GM23338 (cell line): Measurements from ENCODE around the gene EFCAB6. TPM values are rescaled to one million over a fixed set of nuclear protein-coding genes. Genes with fewer than 3 reads are reported as not detected.

ENCODE experiments used
- ATAC-seq: fragments of 200-7000 bp; cut with Tn5 transposase; 3 replicates; pipeline ENCODE4 v1.9.1; 2020
- DNase-seq: peaks from one replicate; pipeline ENCODE4 v3.0.0-alpha.2; 2015; ENCODE audit warnings: low spot score
- H2AFZ ChIP-seq: fragments of 200-600 bp; sonication (generic); 2 replicates; pipeline ENCODE4 v1.8.0; 2016; ENCODE audit warnings: antibody characterized with exemption, mild to moderate bottlenecking, moderate library complexity
- H3F3A ChIP-seq: fragments of 200-600 bp; sonication (generic); replicated peaks from 2 replicates; pipeline ENCODE4 v1.8.0; 2017; ENCODE audit warnings: antibody characterized with exemption, mixed run types, low read depth
- H3K27ac ChIP-seq: fragments of 200-600 bp; sonication (generic); 2 replicates; pipeline ENCODE4 v1.6.1; 2016; ENCODE audit warnings: low read depth
- H3K27me3 ChIP-seq: fragments of 200-600 bp; sonication (generic); 2 replicates; pipeline ENCODE4 v1.8.0; 2016; ENCODE audit warnings: mild to moderate bottlenecking, mixed run types, moderate library complexity; ENCODE audit not compliant: insufficient read depth
- H3K36me3 ChIP-seq: fragments of 200-600 bp; sonication (generic); 2 replicates; pipeline ENCODE4 v1.8.0; 2016; ENCODE audit warnings: mild to moderate bottlenecking; ENCODE audit not compliant: insufficient read depth
- H3K4me1 ChIP-seq: fragments of 200-600 bp; sonication (generic); 2 replicates; pipeline ENCODE4 v1.8.0; 2016; ENCODE audit warnings: mild to moderate bottlenecking, moderate library complexity; ENCODE audit not compliant: insufficient read depth
- H3K4me2 ChIP-seq: fragments of 200-600 bp; sonication (generic); 2 replicates; pipeline ENCODE4 v1.7.1; 2017; ENCODE audit warnings: mixed run types
- H3K4me3 ChIP-seq: fragments of 200-600 bp; sonication (generic); 2 replicates; pipeline ENCODE4 v1.6.1; 2016; ENCODE audit warnings: mixed run types
- H3K79me2 ChIP-seq: fragments of 200-600 bp; sonication (generic); replicated peaks from 2 replicates; pipeline ENCODE4 v1.8.0; 2017; ENCODE audit warnings: mild to moderate bottlenecking; ENCODE audit not compliant: insufficient read depth
- H3K9me2 ChIP-seq: fragments of 200-600 bp; sonication (generic); 2 replicates; pipeline ENCODE4 v1.8.0; 2017; ENCODE audit not compliant: insufficient read depth
- H4K20me1 ChIP-seq: fragments of 200-600 bp; sonication (generic); replicated peaks from 2 replicates; pipeline ENCODE4 v1.8.0; 2017; ENCODE audit warnings: mild to moderate bottlenecking; ENCODE audit not compliant: insufficient read depth
- H3K27ac Mint-ChIP-seq: 2 replicates; pipeline ENCODE4 v1.8.0; 2020; ENCODE audit warnings: inconsistent platforms, mild to moderate bottlenecking, moderate library complexity, mixed read lengths
- H3K27me3 Mint-ChIP-seq: 3 replicates; pipeline ENCODE4 v1.8.0; 2022; ENCODE audit warnings: low read depth, mild to moderate bottlenecking, moderate library complexity, mixed read lengths, inconsistent platforms; ENCODE audit not compliant: insufficient read depth, poor library complexity
- H3K36me3 Mint-ChIP-seq: 3 replicates; pipeline ENCODE4 v1.8.0; 2021; ENCODE audit warnings: low read depth, mild to moderate bottlenecking, inconsistent platforms, moderate library complexity, mixed read lengths
- H3K4me1 Mint-ChIP-seq: 3 replicates; pipeline ENCODE4 v1.8.0; 2020; ENCODE audit warnings: mild to moderate bottlenecking, inconsistent platforms, mixed read lengths
- H3K4me3 Mint-ChIP-seq: 3 replicates; pipeline ENCODE4 v1.8.0; 2021; ENCODE audit warnings: moderate library complexity, mild to moderate bottlenecking, inconsistent platforms, mixed read lengths
- H3K9me3 Mint-ChIP-seq: 3 replicates; pipeline ENCODE4 v1.8.0; 2020; ENCODE audit warnings: moderate library complexity, mild to moderate bottlenecking, inconsistent platforms, mixed read lengths
- CREB1 ChIP-seq: fragments of 250-450 bp; sonication (Bioruptor Pico); IDR thresholded peaks from 2 replicates; pipeline ENCODE4 v1.5.0; 2020; ENCODE audit warnings: low read depth, mild to moderate bottlenecking, moderate library complexity
- EZH2phosphoT487 ChIP-seq: fragments of 200-600 bp; sonication (generic); IDR thresholded peaks from one replicate; pipeline ENCODE4 v1.8.1; 2018; ENCODE audit warnings: antibody characterized with exemption; ENCODE audit not compliant: unreplicated experiment
- NANOG ChIP-seq: IDR thresholded peaks from 2 replicates; pipeline ENCODE4 v1.6.1; 2016; ENCODE audit warnings: antibody characterized with exemption, borderline replicate concordance
- STAT1 ChIP-seq: IDR thresholded peaks from one replicate; pipeline ENCODE4 v1.6.1; 2016; ENCODE audit warnings: antibody characterized with exemption; ENCODE audit not compliant: unreplicated experiment
- ZNF331 ChIP-seq: fragments of 250-450 bp; sonication (Bioruptor Pico); IDR thresholded peaks from 2 replicates; pipeline ENCODE4 v1.5.0; 2020; ENCODE audit warnings: low read depth, mild to moderate bottlenecking, moderate library complexity
- polyA plus RNA-seq: library from polyadenylated mRNA; unstranded; fragments of >200 nt; fragmentation: Nextera tagmentation; extraction: Ambion mirVana; gene quantifications from 2 replicates; pipeline ENCODE4 v1.2.1, GENCODE V29; 2016
- total RNA-seq: library from RNA; depleted of rRNA; stranded (reverse); fragments of >200 nt; shearing (Covaris generic); gene quantifications from 2 replicates; pipeline ENCODE4 v1.2.3, GENCODE V29; 2014
- TF ChIP-seq, protein P1 (sequence below): IDR thresholded peaks from one replicate; pipeline ENCODE4 v1.6.1; 2018; ENCODE audit warnings: antibody characterized with exemption; ENCODE audit not compliant: unreplicated experiment
- TF ChIP-seq, protein P2 (sequence below): IDR thresholded peaks from 2 replicates; pipeline ENCODE4 v1.6.1; 2016; ENCODE audit warnings: antibody characterized with exemption
- TF ChIP-seq, protein P3 (sequence below), 2 experiments: fragments of 200-600 bp in 1 of 2; sonication (generic) in 1 of 2; conservative IDR thresholded peaks; 2 replicates each; pipeline versions ENCODE4 v1.5.1 to v1.6.1; 2016 to 2017; ENCODE audit warnings: antibody characterized with exemption in 2 of 2, low read depth in 2 of 2, mild to moderate bottlenecking in 2 of 2, moderate library complexity in 1 of 2
- TF ChIP-seq, protein P4 (sequence below): fragments of 250-450 bp; sonication (Bioruptor Pico); IDR thresholded peaks from 2 replicates; pipeline ENCODE4 v1.5.0; 2020; ENCODE audit warnings: mild to moderate bottlenecking, moderate library complexity

The EFCAB6 gene
- total and polyA plus RNA-seq, 2 experiments from 2014 or later, result 1.1 to 1.8 TPM

DNA sequence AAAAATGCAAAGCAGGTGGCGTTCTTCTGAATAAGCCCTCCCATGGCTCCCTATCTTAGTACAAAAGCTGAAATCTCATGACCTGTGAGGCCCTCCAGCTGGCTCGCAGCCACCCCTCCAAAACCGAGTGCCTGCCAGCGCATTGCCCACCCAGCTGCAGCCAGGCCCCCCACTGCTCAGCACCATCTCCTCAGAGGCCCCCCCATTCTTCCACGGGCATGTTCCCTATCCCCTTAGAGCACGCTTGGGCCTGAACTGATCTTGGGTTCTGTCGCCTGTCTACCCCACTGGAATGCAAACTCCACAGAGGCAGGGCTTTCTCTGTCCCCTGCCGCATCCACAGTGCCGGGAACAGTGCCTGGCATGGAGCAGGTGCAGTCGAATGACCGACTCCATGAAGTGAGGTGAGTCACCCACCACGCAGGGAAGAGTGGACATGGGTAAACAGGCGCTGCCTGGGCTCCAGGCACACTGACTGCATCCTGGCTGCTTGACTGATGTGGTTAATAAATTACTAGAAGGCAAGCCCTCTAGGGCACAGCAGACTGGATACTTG is 11.3 kb upstream of the EFCAB6 start (continued):
- TF ChIP-seq, protein P1, sequence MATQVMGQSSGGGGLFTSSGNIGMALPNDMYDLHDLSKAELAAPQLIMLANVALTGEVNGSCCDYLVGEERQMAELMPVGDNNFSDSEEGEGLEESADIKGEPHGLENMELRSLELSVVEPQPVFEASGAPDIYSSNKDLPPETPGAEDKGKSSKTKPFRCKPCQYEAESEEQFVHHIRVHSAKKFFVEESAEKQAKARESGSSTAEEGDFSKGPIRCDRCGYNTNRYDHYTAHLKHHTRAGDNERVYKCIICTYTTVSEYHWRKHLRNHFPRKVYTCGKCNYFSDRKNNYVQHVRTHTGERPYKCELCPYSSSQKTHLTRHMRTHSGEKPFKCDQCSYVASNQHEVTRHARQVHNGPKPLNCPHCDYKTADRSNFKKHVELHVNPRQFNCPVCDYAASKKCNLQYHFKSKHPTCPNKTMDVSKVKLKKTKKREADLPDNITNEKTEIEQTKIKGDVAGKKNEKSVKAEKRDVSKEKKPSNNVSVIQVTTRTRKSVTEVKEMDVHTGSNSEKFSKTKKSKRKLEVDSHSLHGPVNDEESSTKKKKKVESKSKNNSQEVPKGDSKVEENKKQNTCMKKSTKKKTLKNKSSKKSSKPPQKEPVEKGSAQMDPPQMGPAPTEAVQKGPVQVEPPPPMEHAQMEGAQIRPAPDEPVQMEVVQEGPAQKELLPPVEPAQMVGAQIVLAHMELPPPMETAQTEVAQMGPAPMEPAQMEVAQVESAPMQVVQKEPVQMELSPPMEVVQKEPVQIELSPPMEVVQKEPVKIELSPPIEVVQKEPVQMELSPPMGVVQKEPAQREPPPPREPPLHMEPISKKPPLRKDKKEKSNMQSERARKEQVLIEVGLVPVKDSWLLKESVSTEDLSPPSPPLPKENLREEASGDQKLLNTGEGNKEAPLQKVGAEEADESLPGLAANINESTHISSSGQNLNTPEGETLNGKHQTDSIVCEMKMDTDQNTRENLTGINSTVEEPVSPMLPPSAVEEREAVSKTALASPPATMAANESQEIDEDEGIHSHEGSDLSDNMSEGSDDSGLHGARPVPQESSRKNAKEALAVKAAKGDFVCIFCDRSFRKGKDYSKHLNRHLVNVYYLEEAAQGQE, result no peak
- TF ChIP-seq ZNF331, result no peak
- TF ChIP-seq CREB1 (CRISPR knock-in tag), result no peak
- TF ChIP-seq, protein P2, sequence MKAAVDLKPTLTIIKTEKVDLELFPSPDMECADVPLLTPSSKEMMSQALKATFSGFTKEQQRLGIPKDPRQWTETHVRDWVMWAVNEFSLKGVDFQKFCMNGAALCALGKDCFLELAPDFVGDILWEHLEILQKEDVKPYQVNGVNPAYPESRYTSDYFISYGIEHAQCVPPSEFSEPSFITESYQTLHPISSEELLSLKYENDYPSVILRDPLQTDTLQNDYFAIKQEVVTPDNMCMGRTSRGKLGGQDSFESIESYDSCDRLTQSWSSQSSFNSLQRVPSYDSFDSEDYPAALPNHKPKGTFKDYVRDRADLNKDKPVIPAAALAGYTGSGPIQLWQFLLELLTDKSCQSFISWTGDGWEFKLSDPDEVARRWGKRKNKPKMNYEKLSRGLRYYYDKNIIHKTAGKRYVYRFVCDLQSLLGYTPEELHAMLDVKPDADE, result no peak
- no peak for TF ChIP-seq NANOG

DNA sequence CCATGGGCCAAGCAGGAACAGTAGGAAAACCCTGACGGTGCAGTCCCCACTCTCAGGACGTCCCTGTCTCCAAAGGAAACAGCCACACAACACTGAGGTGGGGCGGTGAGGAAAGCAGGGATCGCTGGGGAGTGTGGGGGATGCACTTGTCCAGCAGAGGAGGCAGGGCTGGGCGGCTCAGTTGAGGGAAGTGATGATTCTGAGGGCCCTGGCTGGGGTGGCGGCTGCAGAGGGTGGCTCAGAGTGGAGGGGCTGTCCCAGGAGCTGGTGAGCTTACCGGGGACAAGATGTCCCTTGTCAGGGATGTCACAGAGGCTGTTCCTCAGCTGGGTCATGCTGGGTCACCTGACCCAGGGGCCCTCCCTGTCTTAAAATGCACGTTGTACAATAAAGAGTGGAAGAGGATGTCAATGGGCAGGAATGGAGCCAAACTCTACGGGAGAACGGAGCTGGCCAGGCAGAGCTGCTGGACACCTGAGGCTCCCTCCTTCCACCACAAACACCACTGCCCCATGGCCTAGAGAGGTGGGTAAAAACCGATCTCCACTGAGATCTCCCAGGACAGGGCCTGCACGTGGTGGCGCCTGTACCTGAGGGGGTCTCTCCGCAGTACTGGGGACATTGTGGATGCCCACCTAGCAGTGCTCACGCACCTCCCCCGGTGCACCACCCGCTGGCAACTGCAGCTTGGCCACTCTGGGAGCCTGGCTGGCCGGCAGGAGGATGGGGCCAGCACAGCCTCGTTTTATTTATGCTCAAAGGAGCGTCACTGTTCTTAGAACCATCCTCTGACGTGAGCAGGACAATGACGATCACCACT is 9.7 kb upstream of the EFCAB6 start:
- DNase-seq, result no peak
- H3K4me3 ChIP-seq, result no peak overlapping the region
- TF ChIP-seq, protein P2, result no peak
- TF ChIP-seq, protein P3, sequence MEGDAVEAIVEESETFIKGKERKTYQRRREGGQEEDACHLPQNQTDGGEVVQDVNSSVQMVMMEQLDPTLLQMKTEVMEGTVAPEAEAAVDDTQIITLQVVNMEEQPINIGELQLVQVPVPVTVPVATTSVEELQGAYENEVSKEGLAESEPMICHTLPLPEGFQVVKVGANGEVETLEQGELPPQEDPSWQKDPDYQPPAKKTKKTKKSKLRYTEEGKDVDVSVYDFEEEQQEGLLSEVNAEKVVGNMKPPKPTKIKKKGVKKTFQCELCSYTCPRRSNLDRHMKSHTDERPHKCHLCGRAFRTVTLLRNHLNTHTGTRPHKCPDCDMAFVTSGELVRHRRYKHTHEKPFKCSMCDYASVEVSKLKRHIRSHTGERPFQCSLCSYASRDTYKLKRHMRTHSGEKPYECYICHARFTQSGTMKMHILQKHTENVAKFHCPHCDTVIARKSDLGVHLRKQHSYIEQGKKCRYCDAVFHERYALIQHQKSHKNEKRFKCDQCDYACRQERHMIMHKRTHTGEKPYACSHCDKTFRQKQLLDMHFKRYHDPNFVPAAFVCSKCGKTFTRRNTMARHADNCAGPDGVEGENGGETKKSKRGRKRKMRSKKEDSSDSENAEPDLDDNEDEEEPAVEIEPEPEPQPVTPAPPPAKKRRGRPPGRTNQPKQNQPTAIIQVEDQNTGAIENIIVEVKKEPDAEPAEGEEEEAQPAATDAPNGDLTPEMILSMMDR (conservative IDR thresholded peaks at IDR 0.05; ENCODE audit: low read depth in 2 of 2), result no peak
- TF ChIP-seq, protein P4, sequence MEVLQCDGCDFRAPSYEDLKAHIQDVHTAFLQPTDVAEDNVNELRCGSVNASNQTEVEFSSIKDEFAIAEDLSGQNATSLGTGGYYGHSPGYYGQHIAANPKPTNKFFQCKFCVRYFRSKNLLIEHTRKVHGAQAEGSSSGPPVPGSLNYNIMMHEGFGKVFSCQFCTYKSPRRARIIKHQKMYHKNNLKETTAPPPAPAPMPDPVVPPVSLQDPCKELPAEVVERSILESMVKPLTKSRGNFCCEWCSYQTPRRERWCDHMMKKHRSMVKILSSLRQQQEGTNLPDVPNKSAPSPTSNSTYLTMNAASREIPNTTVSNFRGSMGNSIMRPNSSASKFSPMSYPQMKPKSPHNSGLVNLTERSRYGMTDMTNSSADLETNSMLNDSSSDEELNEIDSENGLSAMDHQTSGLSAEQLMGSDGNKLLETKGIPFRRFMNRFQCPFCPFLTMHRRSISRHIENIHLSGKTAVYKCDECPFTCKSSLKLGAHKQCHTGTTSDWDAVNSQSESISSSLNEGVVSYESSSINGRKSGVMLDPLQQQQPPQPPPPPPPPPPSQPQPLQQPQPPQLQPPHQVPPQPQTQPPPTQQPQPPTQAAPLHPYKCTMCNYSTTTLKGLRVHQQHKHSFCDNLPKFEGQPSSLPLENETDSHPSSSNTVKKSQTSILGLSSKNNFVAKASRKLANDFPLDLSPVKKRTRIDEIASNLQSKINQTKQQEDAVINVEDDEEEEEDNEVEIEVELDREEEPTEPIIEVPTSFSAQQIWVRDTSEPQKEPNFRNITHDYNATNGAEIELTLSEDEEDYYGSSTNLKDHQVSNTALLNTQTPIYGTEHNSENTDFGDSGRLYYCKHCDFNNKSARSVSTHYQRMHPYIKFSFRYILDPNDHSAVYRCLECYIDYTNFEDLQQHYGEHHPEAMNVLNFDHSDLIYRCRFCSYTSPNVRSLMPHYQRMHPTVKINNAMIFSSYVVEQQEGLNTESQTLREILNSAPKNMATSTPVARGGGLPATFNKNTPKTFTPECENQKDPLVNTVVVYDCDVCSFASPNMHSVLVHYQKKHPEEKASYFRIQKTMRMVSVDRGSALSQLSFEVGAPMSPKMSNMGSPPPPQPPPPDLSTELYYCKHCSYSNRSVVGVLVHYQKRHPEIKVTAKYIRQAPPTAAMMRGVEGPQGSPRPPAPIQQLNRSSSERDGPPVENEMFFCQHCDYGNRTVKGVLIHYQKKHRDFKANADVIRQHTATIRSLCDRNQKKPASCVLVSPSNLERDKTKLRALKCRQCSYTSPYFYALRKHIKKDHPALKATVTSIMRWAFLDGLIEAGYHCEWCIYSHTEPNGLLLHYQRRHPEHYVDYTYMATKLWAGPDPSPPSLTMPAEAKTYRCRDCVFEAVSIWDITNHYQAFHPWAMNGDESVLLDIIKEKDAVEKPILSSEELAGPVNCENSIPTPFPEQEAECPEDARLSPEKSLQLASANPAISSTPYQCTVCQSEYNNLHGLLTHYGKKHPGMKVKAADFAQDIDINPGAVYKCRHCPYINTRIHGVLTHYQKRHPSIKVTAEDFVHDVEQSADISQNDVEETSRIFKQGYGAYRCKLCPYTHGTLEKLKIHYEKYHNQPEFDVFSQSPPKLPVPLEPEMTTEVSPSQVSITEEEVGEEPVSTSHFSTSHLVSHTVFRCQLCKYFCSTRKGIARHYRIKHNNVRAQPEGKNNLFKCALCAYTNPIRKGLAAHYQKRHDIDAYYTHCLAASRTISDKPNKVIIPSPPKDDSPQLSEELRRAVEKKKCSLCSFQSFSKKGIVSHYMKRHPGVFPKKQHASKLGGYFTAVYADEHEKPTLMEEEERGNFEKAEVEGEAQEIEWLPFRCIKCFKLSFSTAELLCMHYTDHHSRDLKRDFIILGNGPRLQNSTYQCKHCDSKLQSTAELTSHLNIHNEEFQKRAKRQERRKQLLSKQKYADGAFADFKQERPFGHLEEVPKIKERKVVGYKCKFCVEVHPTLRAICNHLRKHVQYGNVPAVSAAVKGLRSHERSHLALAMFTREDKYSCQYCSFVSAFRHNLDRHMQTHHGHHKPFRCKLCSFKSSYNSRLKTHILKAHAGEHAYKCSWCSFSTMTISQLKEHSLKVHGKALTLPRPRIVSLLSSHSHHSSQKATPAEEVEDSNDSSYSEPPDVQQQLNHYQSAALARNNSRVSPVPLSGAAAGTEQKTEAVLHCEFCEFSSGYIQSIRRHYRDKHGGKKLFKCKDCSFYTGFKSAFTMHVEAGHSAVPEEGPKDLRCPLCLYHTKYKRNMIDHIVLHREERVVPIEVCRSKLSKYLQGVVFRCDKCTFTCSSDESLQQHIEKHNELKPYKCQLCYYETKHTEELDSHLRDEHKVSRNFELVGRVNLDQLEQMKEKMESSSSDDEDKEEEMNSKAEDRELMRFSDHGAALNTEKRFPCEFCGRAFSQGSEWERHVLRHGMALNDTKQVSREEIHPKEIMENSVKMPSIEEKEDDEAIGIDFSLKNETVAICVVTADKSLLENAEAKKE (CRISPR knock-in tag), result no peak
- TF ChIP-seq EZH2phosphoT487, result no peak
- no peak for TF ChIP-seq STAT1
- no peak for TF ChIP-seq CREB1 (CRISPR knock-in tag)

More for the DNA sequence above, 9.7 kb upstream of the EFCAB6 start:
- Mint-ChIP-seq H3K4me3 (no peak overlapping the region), H3K27me3 (peaks cover 16% of the 10 kb centered on the region), H3K4me1 (peaks cover 62% of the 10 kb centered on the region), H3K27ac (peak overlapping the region; percentile 28; the same call in 1 of the 2 replicates), H3K9me3 (peaks cover 3% of the 10 kb centered on the region; the same call in 1 of the 3 replicates), H3K36me3 (peaks cover 19% of the 10 kb centered on the region)
- Histone ChIP-seq H3K27me3 (no peaks in the 10 kb centered on the region), H3K4me1 (peaks cover 21% of the 10 kb centered on the region), H3K9me2 (no peaks in the 10 kb centered on the region), H3K4me2 (no peak overlapping the region), H3K27ac (no peak overlapping the region), H4K20me1 (peaks cover 6% of the 10 kb centered on the region; the same call in 1 of the 2 replicates), H3K36me3 (peaks cover 6% of the 10 kb centered on the region), H2AFZ (no peak overlapping the region), H3K79me2 (no peaks in the 10 kb centered on the region), H3F3A (no peaks in the 10 kb centered on the region)
- ATAC-seq, result no peak
